OCI-LY1 (cell line): ENCODE data around the gene POLD3.

Experiments used
- H2AFZ ChIP-seq: fragments of 200-600 bp; sonication (generic), shearing (Covaris generic); 2 replicates; pipeline ENCODE4 v1.6.0; 2014; ENCODE audit warnings: antibody characterized with exemption, mild to moderate bottlenecking, low read length
- H3F3A ChIP-seq: fragments of 200-600 bp; sonication (generic), shearing (Covaris generic); 2 replicates; pipeline ENCODE4 v1.6.0; 2014; ENCODE audit warnings: mild to moderate bottlenecking, antibody characterized with exemption, low read length, moderate library complexity; ENCODE audit not compliant: insufficient read depth
- H3K27ac ChIP-seq: fragments of 200-600 bp; sonication (generic); 2 replicates; pipeline ENCODE4 v1.5.1; 2014; ENCODE audit warnings: low read length, mixed run types, mild to moderate bottlenecking, low read depth; ENCODE audit not compliant: poor library complexity, severe bottlenecking
- H3K27me3 ChIP-seq: fragments of 200-600 bp; sonication (generic); 2 replicates; pipeline ENCODE4 v1.6.0; 2014; ENCODE audit warnings: antibody characterized with exemption, mild to moderate bottlenecking, low read length, moderate library complexity; ENCODE audit not compliant: insufficient read depth
- H3K36me3 ChIP-seq: fragments of 200-600 bp; sonication (generic); 2 replicates; pipeline ENCODE4 v1.6.1; 2014; ENCODE audit warnings: mild to moderate bottlenecking, antibody characterized with exemption, low read length, moderate library complexity, mixed read lengths; ENCODE audit not compliant: insufficient read depth
- H3K4me1 ChIP-seq: fragments of 200-600 bp; sonication (generic); 2 replicates; pipeline ENCODE4 v1.5.1; 2014; ENCODE audit warnings: mild to moderate bottlenecking, low read length, moderate library complexity; ENCODE audit not compliant: insufficient read depth, severe bottlenecking
- H3K4me2 ChIP-seq: fragments of 200-600 bp; sonication (generic), shearing (Covaris generic); 2 replicates; pipeline ENCODE4 v1.6.1; 2014; ENCODE audit warnings: low read length
- H3K4me3 ChIP-seq: fragments of 200-600 bp; sonication (generic); 2 replicates; pipeline ENCODE4 v1.5.1; 2014; ENCODE audit warnings: low read length, low read depth, mild to moderate bottlenecking, mixed read lengths; ENCODE audit not compliant: poor library complexity, severe bottlenecking
- H3K79me2 ChIP-seq: fragments of 200-600 bp; shearing (Covaris generic); 2 replicates; pipeline ENCODE4 v1.6.1; 2016; ENCODE audit warnings: mixed run types, low read length, mixed read lengths; ENCODE audit not compliant: insufficient read depth
- H3K9ac ChIP-seq: fragments of 200-600 bp; sonication (generic), shearing (Covaris generic); 2 replicates; pipeline ENCODE4 v1.6.1; 2014; ENCODE audit warnings: mild to moderate bottlenecking, low read length, mixed read lengths
- H3K9me2 ChIP-seq: fragments of 200-600 bp; sonication (generic), shearing (Covaris generic); 2 replicates; pipeline ENCODE4 v1.6.1; 2014; ENCODE audit warnings: low read depth, mild to moderate bottlenecking, low read length, mixed read lengths
- H3K9me3 ChIP-seq: fragments of 200-600 bp; shearing (Covaris generic); 2 replicates; pipeline ENCODE4 v1.6.1; 2014; ENCODE audit warnings: low read length, mixed read lengths
- H4K20me1 ChIP-seq: fragments of 200-600 bp; sonication (generic), shearing (Covaris generic); 2 replicates; pipeline ENCODE4 v1.6.0; 2016; ENCODE audit warnings: mild to moderate bottlenecking, low read length; ENCODE audit not compliant: insufficient read depth
- EZH2 ChIP-seq: fragments of 200-600 bp; sonication (generic), shearing (Covaris generic); IDR thresholded peaks from 2 replicates; pipeline ENCODE4 v1.8.0; 2017; ENCODE audit warnings: borderline replicate concordance, mixed run types, mild to moderate bottlenecking, antibody characterized with exemption, low read length, moderate library complexity, mixed read lengths
- TF ChIP-seq, protein P1 (sequence below): fragments of 200-600 bp; sonication (generic), shearing (Covaris generic); IDR thresholded peaks from 2 replicates; pipeline ENCODE4 v1.5.1; 2017; ENCODE audit warnings: mild to moderate bottlenecking, antibody characterized with exemption, low read length, moderate library complexity, mixed read lengths

Gene POLD3

DNA sequence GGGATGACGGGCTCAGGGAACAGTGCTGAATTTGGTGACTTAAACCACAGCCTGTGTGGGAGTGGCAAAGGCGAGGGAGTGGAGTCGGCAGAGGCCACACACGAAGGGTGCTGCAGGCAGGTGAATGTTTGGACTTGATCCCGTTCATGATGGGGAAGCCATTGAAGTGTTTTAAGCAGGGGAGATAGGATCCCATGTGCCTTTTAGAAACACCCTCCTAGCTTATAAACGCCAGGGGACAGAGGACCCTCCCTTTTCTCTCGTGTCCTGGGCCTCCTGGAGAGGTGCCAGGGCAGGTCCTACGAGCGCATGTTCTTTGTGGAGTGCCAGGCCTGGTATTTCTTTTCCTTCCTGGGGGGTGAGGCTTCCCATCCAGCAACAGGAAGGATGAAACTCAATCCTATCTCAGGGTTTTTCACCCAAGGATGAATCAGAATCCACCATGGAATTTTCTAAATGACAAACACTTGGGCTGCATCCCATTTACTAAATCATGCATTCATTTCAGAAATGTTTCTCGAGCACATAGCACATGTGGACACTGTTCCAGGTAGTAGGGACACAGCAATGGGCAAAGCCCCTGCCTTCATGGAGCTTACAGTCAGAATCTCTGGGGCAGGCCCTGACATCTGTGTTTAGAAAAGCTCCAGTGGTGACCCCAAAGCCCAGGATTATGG, 79.3 kb downstream of the POLD3 start:
- no peaks in the 10 kb centered on the region for H3K4me1 ChIP-seq
- no peak for TF ChIP-seq EZH2
- TF ChIP-seq, protein P1, sequence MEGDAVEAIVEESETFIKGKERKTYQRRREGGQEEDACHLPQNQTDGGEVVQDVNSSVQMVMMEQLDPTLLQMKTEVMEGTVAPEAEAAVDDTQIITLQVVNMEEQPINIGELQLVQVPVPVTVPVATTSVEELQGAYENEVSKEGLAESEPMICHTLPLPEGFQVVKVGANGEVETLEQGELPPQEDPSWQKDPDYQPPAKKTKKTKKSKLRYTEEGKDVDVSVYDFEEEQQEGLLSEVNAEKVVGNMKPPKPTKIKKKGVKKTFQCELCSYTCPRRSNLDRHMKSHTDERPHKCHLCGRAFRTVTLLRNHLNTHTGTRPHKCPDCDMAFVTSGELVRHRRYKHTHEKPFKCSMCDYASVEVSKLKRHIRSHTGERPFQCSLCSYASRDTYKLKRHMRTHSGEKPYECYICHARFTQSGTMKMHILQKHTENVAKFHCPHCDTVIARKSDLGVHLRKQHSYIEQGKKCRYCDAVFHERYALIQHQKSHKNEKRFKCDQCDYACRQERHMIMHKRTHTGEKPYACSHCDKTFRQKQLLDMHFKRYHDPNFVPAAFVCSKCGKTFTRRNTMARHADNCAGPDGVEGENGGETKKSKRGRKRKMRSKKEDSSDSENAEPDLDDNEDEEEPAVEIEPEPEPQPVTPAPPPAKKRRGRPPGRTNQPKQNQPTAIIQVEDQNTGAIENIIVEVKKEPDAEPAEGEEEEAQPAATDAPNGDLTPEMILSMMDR, result no peak
- H3K9me2 ChIP-seq, result no peaks in the 10 kb centered on the region
- no peaks in the 10 kb centered on the region for H4K20me1 ChIP-seq
- no peak overlapping the region for H3K4me3 ChIP-seq
- H3K27ac ChIP-seq, result no peak overlapping the region
- H3K9me3 ChIP-seq, result no peaks in the 10 kb centered on the region
- no peak overlapping the region for H2AFZ ChIP-seq
- no peaks in the 10 kb centered on the region for H3K27me3 ChIP-seq
- H3K4me2 ChIP-seq, result no peak overlapping the region
- no peaks in the 10 kb centered on the region for H3K36me3 ChIP-seq
- no peak overlapping the region for H3K9ac ChIP-seq
- H3F3A ChIP-seq, result no peaks in the 10 kb centered on the region
- no peaks in the 10 kb centered on the region for H3K79me2 ChIP-seq

DNA sequence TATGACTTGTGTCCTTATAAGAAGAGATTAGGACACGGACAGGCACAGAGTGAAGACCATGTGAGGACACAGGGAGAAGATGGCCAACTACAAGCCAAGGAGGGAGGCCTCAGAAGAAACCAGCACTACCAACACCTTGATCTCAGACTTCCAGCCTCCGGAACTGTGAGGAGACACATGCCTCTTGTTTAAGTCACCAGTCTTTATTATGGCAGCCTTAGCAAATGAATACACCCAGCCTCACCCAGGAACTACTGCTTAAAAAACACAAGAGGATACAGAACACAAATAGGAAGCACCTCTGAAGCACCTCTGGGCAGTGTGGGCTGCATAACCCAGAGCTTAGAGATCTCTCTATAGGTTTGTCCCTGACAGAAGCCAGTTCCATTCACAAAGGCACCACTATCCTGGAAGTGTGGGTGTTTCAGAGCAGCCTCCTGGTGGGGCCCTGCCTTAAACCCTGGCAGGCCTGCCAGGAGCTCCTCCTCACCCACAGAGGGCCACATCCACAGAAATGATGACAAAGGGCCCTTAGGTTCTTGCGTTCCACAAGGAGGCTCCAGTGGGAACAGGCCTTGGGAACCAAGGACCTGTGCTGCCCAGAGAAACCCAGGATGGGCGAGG, 80.1 kb downstream of the POLD3 start:
- no peaks in the 10 kb centered on the region for H3K4me1 ChIP-seq
- H3K27me3 ChIP-seq, result no peaks in the 10 kb centered on the region
- H3K9ac ChIP-seq, result no peak overlapping the region
- H3K36me3 ChIP-seq, result no peaks in the 10 kb centered on the region
- H3K79me2 ChIP-seq, result no peaks in the 10 kb centered on the region
- no peaks in the 10 kb centered on the region for H3K9me2 ChIP-seq
- no peaks in the 10 kb centered on the region for H3K9me3 ChIP-seq
- no peak overlapping the region for H3K4me2 ChIP-seq
- H4K20me1 ChIP-seq, result no peaks in the 10 kb centered on the region
- H2AFZ ChIP-seq, result no peak overlapping the region
- no peak overlapping the region for H3K27ac ChIP-seq
- no peaks in the 10 kb centered on the region for H3F3A ChIP-seq
- H3K4me3 ChIP-seq, result no peak overlapping the region
- no peak for TF ChIP-seq EZH2
- TF ChIP-seq, protein P1, result no peak

DNA sequence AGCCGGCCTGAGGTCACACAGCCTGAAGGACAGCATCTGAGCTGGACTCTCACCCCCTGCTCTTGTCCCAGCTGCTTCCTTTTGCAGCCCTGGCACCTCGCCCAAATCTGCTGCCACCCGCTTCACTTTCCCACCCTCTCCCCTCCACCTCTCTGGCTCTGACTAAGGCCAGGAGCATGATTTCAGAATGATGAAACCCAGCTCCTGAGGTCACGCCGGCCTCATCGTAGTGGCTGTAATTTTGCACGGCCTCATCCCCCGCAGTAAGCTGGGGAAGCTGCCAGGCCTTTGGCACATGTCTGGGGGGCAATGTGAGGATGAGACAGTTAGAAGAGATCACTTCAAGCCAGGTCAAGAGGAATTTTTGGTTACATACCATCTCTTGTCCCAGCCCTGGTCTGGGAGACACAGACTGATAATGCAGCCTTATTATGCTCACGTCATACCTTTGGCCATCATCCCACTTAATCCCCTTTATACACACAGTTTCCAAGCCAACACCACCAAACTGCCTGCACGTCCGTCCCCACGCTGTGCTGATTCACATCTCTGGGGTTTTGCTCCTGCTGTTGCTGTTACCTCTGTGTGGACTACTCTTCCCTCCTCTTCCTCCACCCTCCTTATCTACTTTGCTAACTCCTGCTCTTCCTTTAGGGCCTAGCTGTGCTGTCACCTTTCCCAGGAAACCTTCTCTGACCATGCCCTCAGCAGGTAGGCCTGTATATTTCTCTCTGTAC, 80.7 kb downstream of the POLD3 start:
- no peak overlapping the region for H3K4me3 ChIP-seq
- no peak overlapping the region for H3K27ac ChIP-seq
- H3K4me2 ChIP-seq, result no peak overlapping the region
- no peaks in the 10 kb centered on the region for H3K9me3 ChIP-seq
- no peaks in the 10 kb centered on the region for H3K9me2 ChIP-seq
- no peak for TF ChIP-seq EZH2
- TF ChIP-seq, protein P1, result no peak
- no peaks in the 10 kb centered on the region for H3K4me1 ChIP-seq
- no peaks in the 10 kb centered on the region for H3K27me3 ChIP-seq
- no peaks in the 10 kb centered on the region for H3K36me3 ChIP-seq
- H3K79me2 ChIP-seq, result no peaks in the 10 kb centered on the region
- H3F3A ChIP-seq, result no peaks in the 10 kb centered on the region
- H4K20me1 ChIP-seq, result no peaks in the 10 kb centered on the region
- no peak overlapping the region for H2AFZ ChIP-seq
- no peak overlapping the region for H3K9ac ChIP-seq
